Lung (tissue), 12 donors: Measurements from ENCODE around the gene FGR. TPM values are rescaled to one million over a fixed set of nuclear protein-coding genes. Genes with fewer than 3 reads are reported as not detected.

ENCODE experiments used
- ATAC-seq: fragments of 200-7000 bp; cut with Tn5 transposase; one replicate; pipeline ENCODE4 v1.9.1; 2020; ENCODE audit warnings: moderate number of reproducible peaks; ENCODE audit not compliant: insufficient read depth, low FRiP score
- DNase-seq, 3 donors: peaks; one replicate each; pipeline ENCODE4 v3.0.0-alpha.2; 2013 to 2017
- H3K27ac ChIP-seq, 2 donors: one replicate each; pipeline ENCODE4 v1.5.1; 2013; ENCODE audit warnings: mild to moderate bottlenecking in 2 of 2, moderate library complexity in 2 of 2, control low read depth in 1 of 2, inconsistent platforms in 1 of 2, low read depth in 1 of 2, low read length in 1 of 2
- H3K27me3 ChIP-seq, 3 donors: one replicate each; pipeline ENCODE4 v1.5.1; 2013; ENCODE audit warnings: low read length in 2 of 3; ENCODE audit not compliant: control insufficient read depth in 3 of 3, insufficient read depth in 3 of 3
- H3K36me3 ChIP-seq, 4 donors: one replicate each; pipeline ENCODE4 v1.5.1; 2013; ENCODE audit warnings: low read length in 4 of 4, mild to moderate bottlenecking in 1 of 4, moderate library complexity in 1 of 4; ENCODE audit not compliant: control insufficient read depth in 4 of 4, insufficient read depth in 4 of 4
- H3K4me1 ChIP-seq, 5 donors: one replicate each; pipeline ENCODE4 v1.5.1; 2013; ENCODE audit warnings: low read length in 5 of 5, mild to moderate bottlenecking in 2 of 5, moderate library complexity in 1 of 5; ENCODE audit not compliant: control insufficient read depth in 5 of 5, insufficient read depth in 5 of 5
- H3K4me3 ChIP-seq: one replicate; pipeline ENCODE4 v1.5.1; 2013; ENCODE audit warnings: mild to moderate bottlenecking, control low read depth, moderate library complexity
- H3K9ac ChIP-seq, 2 donors: one replicate each; pipeline ENCODE4 v1.5.1; 2013; ENCODE audit warnings: low read length in 2 of 2, control low read depth in 1 of 2; ENCODE audit not compliant: insufficient read depth in 1 of 2
- H3K9me3 ChIP-seq, 4 donors: one replicate each; pipeline ENCODE4 v1.5.1; 2013; ENCODE audit warnings: low read length in 3 of 4, mild to moderate bottlenecking in 1 of 4, moderate library complexity in 1 of 4; ENCODE audit not compliant: control insufficient read depth in 4 of 4, insufficient read depth in 3 of 4
- CTCF ChIP-seq: IDR thresholded peaks from 2 replicates; pipeline ENCODE4 v1.5.1; 2012; ENCODE audit warnings: mild to moderate bottlenecking; ENCODE audit errors: control extremely low read depth, extremely low read depth
- WGBS, 2 donors: extraction: QIAGEN DNeasy Blood & Tissue Kit; methylation state at CpG; one replicate each; pipeline ENCODE4 v1.1.7; 2013; 5-methylcytosine and 5-hydroxymethylcytosine counted together
- polyA plus RNA-seq, 2 donors: library from polyadenylated mRNA; stranded (reverse); fragments of 200-250 nt; gene quantifications; one replicate each; pipeline ENCODE4 v1.2.1, GENCODE V29; 2013
- total RNA-seq, 2 donors: library from RNA; depleted of rRNA in 1 of 2; stranded (reverse); fragments of >200 nt in 1 of 2; gene quantifications; one replicate each; pipeline ENCODE4 v1.2.1, GENCODE V29; 2014 to 2021
- donor health status: control.
- donor health status: control.
- donor health status: Bipolar disorder and iron deficiency.
- donor health status: healthy.
- donor health status: DM: yes; HTN: yes; CAD: no.

The FGR gene
- total and polyA plus RNA-seq, 4 donors, result 26.6 to 403 (median 111) TPM

GRCh38 chr1:27655151-27655937 is 20.4 kb upstream of the FGR start:
- ATAC-seq (no peak), DNase-seq (no peak)
- TF ChIP-seq CTCF, result no peak
- Histone ChIP-seq H3K36me3 (no peaks in the 10 kb centered on the region), H3K27me3 (no peaks in the 10 kb centered on the region), H3K4me1 (peaks cover 5 to 17% (median 10%) of the 10 kb centered on the region in 5 donors), H3K9me3 (no peaks in the 10 kb centered on the region), H3K4me3 (no peak overlapping the region), H3K27ac (peak overlapping the region; percentile 49 to 76), H3K9ac (peak overlapping the region in 1 of 2 donors; percentile 9)
- WGBS, 2 donors, result 59 to 74% methylated on average over 11 of the region's 11 CpGs

DNA sequence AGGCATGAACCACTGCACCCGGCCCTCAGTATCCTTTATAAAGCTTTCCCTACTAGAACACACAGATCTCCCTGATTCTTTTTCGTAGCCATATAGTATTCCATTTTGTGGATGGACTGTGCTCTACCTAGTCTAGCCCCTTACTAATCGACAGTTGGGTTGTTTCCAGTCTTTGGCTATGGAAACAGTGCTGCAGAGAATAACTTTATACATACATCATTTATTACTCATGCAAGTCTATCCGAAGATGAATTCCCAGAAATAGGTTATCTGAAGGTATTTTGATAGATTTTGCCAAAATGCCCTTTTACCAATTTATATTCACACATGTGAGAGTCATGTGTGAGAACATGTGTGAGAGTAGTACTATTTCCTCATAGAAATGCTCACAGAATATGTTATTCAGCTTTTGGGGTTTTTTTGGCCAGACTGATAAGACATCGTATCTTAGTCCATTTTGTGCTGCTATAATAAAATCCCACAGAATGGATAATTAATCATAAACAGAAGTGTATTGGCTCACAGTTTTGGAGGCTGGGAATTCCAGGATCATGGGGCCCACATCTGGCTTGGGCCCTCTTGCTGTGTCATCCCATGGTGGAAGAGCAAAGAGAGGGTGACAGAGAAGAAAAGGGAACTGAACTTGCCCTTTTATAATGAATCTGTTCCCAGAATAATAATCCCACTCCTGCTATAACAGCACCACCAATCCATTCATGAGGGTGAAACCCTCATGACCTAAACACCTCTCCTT is 17.3 kb upstream of the FGR start:
- Histone ChIP-seq H3K4me1 (peaks cover 6 to 17% (median 10%) of the 10 kb centered on the region in 5 donors), H3K27me3 (no peaks in the 10 kb centered on the region), H3K9ac (no peak overlapping the region), H3K27ac (no peak overlapping the region), H3K9me3 (no peaks in the 10 kb centered on the region), H3K36me3 (no peaks in the 10 kb centered on the region), H3K4me3 (no peak overlapping the region)
- ATAC-seq (no peak), DNase-seq (no peak)
- WGBS, 2 donors, result 90 to 91% methylated on average over 5 of the region's 5 CpGs
- TF ChIP-seq CTCF, result no peak

DNA sequence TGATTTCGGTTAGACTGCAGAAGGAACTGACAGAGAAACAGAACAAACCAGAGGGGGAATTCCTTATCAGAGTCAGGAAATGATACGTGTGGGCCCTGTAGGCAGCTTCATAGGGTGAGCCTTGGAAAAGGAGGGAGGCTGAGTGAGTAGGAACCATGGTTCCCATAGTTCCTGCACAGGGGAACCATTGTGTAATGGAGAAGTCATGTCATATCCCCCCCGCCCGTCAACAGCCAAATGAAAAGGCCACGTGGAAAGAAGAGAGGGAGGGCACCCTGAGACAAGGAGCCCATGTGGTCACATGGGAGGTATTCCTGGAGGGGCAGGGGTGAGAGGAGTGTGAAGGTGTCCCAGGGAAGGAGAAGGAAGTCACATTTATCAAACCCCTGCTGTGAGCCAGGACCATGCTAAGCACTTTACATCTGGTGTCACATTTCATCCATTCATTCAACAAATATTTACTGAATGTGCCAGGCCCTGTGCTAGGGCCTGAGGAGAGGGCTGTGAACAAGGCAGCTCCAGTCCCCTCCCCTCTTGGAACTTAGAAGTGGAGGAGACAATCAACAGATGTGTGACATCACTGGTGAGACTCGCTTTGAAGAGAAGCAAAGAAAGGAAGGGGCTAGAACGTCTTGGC is 15.7 kb upstream of the FGR start:
- no peaks in the 10 kb centered on the region for H3K36me3 ChIP-seq
- no peaks in the 10 kb centered on the region for H3K27me3 ChIP-seq
- H3K4me1 ChIP-seq, result peaks cover 4 to 14% (median 10%) of the 10 kb centered on the region in 5 donors
- peak overlapping the region in 1 of 2 donors; percentile 5 for H3K9ac ChIP-seq
- WGBS, 2 donors, result 22 to 33% methylated on average over 7 of the region's 7 CpGs
- H3K27ac ChIP-seq, result peak overlapping the region; percentile 15 to 84
- H3K9me3 ChIP-seq, result no peaks in the 10 kb centered on the region
- ATAC-seq (peak; percentile 59), DNase-seq (peak; percentile 63 to 91 (median 84))
- no peak for TF ChIP-seq CTCF
- H3K4me3 ChIP-seq, result no peak overlapping the region
